Astrocyte (in vitro differentiated cells and primary cell): ENCODE measurements around the gene CACNA2D4.

ENCODE experiments used
- EZH2 ChIP-seq: IDR thresholded peaks from 2 replicates; pipeline ENCODE4 v1.6.1; 2012; ENCODE audit warnings: mild to moderate bottlenecking, low read length, inconsistent platforms; ENCODE audit not compliant: insufficient read depth
- TF ChIP-seq, protein P1 (sequence below): IDR thresholded peaks from 2 replicates; pipeline ENCODE4 v1.5.1; 2011; ENCODE audit warnings: low read depth, mild to moderate bottlenecking, inconsistent platforms, low read length, moderate library complexity; ENCODE audit not compliant: insufficient read depth

DNA sequence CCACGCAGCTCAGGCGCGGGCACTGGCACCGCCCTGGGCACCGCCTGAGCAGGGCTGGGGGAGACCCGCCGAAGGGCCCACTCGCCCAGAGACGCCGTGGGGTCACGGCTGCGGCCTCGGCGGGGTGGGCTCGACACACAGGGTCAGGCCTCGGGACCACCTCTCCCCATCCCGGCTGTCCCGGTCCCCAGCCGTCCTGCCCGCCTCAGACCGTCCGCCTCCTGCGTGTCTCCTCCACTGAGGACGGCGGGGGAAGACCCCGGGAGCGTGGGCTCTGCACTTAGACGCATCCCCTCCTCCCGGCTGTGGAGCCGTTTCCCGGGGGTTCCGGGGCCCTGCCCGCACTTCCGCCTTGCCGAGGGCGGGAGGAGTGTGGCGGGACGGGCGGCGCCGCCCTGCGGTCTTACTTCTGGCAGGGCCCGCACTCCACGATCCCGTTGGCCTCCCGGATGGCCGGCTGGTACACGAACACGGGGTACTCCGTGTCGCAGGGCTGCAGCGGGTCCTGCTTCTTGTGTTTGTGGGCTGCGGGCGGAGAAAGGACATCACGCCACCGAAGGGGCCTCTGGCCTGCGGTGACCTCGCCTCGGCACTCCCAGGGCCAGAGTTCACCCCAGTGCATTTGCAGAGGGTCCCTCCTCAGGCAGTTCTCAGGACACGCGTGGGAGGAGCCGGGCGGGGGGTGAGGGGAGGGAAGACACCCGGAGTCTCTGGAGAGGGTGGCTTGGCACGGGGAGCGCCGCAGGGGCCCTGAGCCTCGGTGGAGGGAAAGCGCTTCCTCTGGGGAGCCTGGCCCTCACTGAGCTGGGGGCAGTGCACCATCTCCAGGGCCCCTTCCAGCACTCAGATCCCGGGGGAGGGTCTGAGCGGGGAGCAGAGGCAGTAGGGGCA lies 121.2 kb downstream of the CACNA2D4 start:
- TF ChIP-seq, protein P1, sequence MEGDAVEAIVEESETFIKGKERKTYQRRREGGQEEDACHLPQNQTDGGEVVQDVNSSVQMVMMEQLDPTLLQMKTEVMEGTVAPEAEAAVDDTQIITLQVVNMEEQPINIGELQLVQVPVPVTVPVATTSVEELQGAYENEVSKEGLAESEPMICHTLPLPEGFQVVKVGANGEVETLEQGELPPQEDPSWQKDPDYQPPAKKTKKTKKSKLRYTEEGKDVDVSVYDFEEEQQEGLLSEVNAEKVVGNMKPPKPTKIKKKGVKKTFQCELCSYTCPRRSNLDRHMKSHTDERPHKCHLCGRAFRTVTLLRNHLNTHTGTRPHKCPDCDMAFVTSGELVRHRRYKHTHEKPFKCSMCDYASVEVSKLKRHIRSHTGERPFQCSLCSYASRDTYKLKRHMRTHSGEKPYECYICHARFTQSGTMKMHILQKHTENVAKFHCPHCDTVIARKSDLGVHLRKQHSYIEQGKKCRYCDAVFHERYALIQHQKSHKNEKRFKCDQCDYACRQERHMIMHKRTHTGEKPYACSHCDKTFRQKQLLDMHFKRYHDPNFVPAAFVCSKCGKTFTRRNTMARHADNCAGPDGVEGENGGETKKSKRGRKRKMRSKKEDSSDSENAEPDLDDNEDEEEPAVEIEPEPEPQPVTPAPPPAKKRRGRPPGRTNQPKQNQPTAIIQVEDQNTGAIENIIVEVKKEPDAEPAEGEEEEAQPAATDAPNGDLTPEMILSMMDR: no peak
- peak; percentile 19 for TF ChIP-seq EZH2
